Neural cell (in vitro differentiated cells): ENCODE measurements around the gene TMEM170A.

Experiments used
- EP300 ChIP-seq: fragments of 450-650 bp; conservative IDR thresholded peaks from 2 replicates; pipeline ENCODE4 v1.6.1; 2014; ENCODE audit warnings: antibody characterized with exemption, mild to moderate bottlenecking, moderate library complexity; ENCODE audit not compliant: poor library complexity, severe bottlenecking
- EZH2 ChIP-seq: fragments of 200-600, 300-800 bp; shearing (Covaris generic), sonication (generic); IDR thresholded peaks from 2 replicates; pipeline ENCODE4 v1.6.1; 2014; ENCODE audit warnings: antibody characterized with exemption, low read length, borderline replicate concordance, mild to moderate bottlenecking; ENCODE audit not compliant: insufficient read depth, poor library complexity, severe bottlenecking
- MXI1 ChIP-seq: fragments of 450-650 bp; conservative IDR thresholded peaks from 2 replicates; pipeline ENCODE4 v1.6.1; 2014; ENCODE audit warnings: antibody characterized with exemption, mild to moderate bottlenecking; ENCODE audit not compliant: poor library complexity, severe bottlenecking
- POLR2AphosphoS5 ChIP-seq: IDR thresholded peaks from 2 replicates; pipeline ENCODE4 v1.6.1; 2012
- RAD21 ChIP-seq: fragments of 450-650 bp; conservative IDR thresholded peaks from 2 replicates; pipeline ENCODE4 v1.6.1; 2014; ENCODE audit warnings: antibody characterized with exemption, mild to moderate bottlenecking, moderate library complexity
- REST ChIP-seq: IDR thresholded peaks from 2 replicates; pipeline ENCODE4 v1.6.1; 2012; ENCODE audit warnings: borderline replicate concordance
- SMC3 ChIP-seq: fragments of 450-650 bp; conservative IDR thresholded peaks from 2 replicates; pipeline ENCODE4 v1.6.1; 2014; ENCODE audit warnings: antibody characterized with exemption, mild to moderate bottlenecking, moderate library complexity; ENCODE audit not compliant: poor library complexity
- TAF1 ChIP-seq: IDR thresholded peaks from 2 replicates; pipeline ENCODE4 v1.6.1; 2012; ENCODE audit warnings: low read depth
- TF ChIP-seq, protein P1 (sequence below): fragments of 450-650 bp; IDR thresholded peaks from 2 replicates; pipeline ENCODE4 v1.5.1; 2014; ENCODE audit warnings: antibody characterized with exemption, mild to moderate bottlenecking, moderate library complexity; ENCODE audit not compliant: poor library complexity, severe bottlenecking

DNA sequence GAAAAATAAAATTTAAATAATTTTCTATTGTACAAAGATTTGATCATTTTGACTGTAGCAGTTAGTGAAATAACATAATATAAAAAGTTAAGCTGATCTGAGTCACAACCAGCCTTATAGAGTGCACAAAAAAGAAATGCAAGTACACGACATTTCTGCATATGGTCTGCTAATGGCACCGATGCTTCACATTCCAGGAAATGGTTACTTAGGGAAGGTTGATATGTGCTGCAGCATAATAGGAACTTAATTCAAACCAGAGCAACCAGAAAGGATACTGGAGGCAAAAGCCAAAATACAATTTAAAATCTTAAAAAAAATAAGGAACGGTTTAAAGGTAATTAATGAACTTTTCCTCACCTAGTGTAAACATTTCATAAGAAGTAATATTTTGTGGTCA lies 21.2 kb downstream of the TMEM170A start:
- TF ChIP-seq, protein P1, sequence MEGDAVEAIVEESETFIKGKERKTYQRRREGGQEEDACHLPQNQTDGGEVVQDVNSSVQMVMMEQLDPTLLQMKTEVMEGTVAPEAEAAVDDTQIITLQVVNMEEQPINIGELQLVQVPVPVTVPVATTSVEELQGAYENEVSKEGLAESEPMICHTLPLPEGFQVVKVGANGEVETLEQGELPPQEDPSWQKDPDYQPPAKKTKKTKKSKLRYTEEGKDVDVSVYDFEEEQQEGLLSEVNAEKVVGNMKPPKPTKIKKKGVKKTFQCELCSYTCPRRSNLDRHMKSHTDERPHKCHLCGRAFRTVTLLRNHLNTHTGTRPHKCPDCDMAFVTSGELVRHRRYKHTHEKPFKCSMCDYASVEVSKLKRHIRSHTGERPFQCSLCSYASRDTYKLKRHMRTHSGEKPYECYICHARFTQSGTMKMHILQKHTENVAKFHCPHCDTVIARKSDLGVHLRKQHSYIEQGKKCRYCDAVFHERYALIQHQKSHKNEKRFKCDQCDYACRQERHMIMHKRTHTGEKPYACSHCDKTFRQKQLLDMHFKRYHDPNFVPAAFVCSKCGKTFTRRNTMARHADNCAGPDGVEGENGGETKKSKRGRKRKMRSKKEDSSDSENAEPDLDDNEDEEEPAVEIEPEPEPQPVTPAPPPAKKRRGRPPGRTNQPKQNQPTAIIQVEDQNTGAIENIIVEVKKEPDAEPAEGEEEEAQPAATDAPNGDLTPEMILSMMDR = no peak
- TF ChIP-seq EZH2 (no peak), POLR2AphosphoS5 (no peak), REST (no peak), TAF1 (no peak), RAD21 (no peak), EP300 (no peak), SMC3 (no peak), MXI1 (no peak)
